Cardiac muscle cell (in vitro differentiated cells and primary cell): Measurements from ENCODE around the gene NDST4. TPM values are rescaled to one million over a fixed set of nuclear protein-coding genes. Genes with fewer than 3 reads are reported as not detected.
"Not testable (repeated sequence)": the region's sequence is repeated elsewhere in the genome, so short reads cannot be mapped to it uniquely, and the experiment has no call there.

Source experiments
- DNase-seq, 2 donors: peaks; one replicate each; pipeline versions ENCODE4 v3.0.0 to v3.0.0-alpha.2; 2010 to 2017; ENCODE audit warnings: low read depth in 1 of 2, low spot score in 1 of 2
- H3K27ac ChIP-seq: fragments of 200-600 bp; sonication (generic); 2 replicates; pipeline ENCODE4 v1.5.1; 2016
- H3K27me3 ChIP-seq: fragments of 200-600 bp; sonication (generic); 2 replicates; pipeline ENCODE4 v1.6.0; 2016; ENCODE audit warnings: control low read depth
- H3K36me3 ChIP-seq: fragments of 200-600 bp; sonication (generic); 2 replicates; pipeline ENCODE4 v1.5.1; 2016; ENCODE audit warnings: control low read depth
- H3K4me1 ChIP-seq: fragments of 200-600 bp; sonication (generic); 2 replicates; pipeline ENCODE4 v1.8.1; 2017; ENCODE audit warnings: low read depth, mild to moderate bottlenecking, mixed run types
- H3K4me3 ChIP-seq: fragments of 200-600 bp; sonication (generic); 2 replicates; pipeline ENCODE4 v1.5.1; 2016; ENCODE audit warnings: mild to moderate bottlenecking
- H3K9me3 ChIP-seq: fragments of 200-600 bp; sonication (generic); 2 replicates; pipeline ENCODE4 v1.5.1; 2017; ENCODE audit warnings: low read depth, mild to moderate bottlenecking, control low read depth
- polyA plus RNA-seq: library from polyadenylated mRNA; unstranded; fragments of >200 nt; fragmentation: Nextera tagmentation; extraction: Ambion mirVana; gene quantifications from 2 replicates; pipeline ENCODE4 v1.2.1, GENCODE V29; 2016
- total RNA-seq: library from RNA; depleted of rRNA; stranded (reverse); fragments of >200 nt; gene quantifications from 2 replicates; pipeline ENCODE4 v1.2.3, GENCODE V29; 2016
- TF ChIP-seq, protein P1 (sequence below): IDR thresholded peaks from 2 replicates; pipeline ENCODE4 v1.5.1; 2012; ENCODE audit warnings: low read depth, mild to moderate bottlenecking, low read length

The NDST4 gene
- total and polyA plus RNA-seq, 2 experiments from 2014 or later = not detected

GRCh38 chr4:114980932-114981708 is 132.3 kb downstream of the NDST4 start:
- Histone ChIP-seq H3K4me3 (no peak overlapping the region), H3K4me1 (no peaks in the 10 kb centered on the region), H3K27me3 (no peaks in the 10 kb centered on the region), H3K36me3 (no peaks in the 10 kb centered on the region), H3K9me3 (no peaks in the 10 kb centered on the region), H3K27ac (no peak overlapping the region)
- DNase-seq = no peak
- TF ChIP-seq, protein P1, sequence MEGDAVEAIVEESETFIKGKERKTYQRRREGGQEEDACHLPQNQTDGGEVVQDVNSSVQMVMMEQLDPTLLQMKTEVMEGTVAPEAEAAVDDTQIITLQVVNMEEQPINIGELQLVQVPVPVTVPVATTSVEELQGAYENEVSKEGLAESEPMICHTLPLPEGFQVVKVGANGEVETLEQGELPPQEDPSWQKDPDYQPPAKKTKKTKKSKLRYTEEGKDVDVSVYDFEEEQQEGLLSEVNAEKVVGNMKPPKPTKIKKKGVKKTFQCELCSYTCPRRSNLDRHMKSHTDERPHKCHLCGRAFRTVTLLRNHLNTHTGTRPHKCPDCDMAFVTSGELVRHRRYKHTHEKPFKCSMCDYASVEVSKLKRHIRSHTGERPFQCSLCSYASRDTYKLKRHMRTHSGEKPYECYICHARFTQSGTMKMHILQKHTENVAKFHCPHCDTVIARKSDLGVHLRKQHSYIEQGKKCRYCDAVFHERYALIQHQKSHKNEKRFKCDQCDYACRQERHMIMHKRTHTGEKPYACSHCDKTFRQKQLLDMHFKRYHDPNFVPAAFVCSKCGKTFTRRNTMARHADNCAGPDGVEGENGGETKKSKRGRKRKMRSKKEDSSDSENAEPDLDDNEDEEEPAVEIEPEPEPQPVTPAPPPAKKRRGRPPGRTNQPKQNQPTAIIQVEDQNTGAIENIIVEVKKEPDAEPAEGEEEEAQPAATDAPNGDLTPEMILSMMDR = no peak

GRCh38 chr4:114980399-114980798 is 133.0 kb downstream of the NDST4 start:
- not testable (repeated sequence) for H3K36me3 ChIP-seq, H3K9me3 ChIP-seq, H3K4me1 ChIP-seq, DNase-seq, H3K27me3 ChIP-seq, H3K4me3 ChIP-seq, H3K27ac ChIP-seq

DNA sequence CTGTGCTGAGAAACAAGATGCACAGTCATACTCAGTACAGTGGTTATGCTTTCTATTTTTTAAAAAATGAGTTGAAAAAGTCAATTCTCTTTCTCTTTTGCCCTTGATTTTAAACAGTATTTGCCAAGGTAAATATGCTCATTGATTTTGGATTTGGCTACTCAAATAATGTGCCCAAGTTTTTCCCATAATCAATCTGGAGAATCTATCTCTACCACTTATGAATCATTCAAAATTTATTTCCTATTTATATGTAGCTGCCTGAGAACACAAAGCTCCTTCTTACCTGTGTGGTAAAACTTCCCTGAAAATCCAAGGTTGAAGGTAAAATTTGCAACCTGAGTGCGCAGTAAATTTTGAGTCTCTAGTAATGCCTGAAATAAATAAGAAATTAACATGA is 136.5 kb downstream of the NDST4 start:
- H3K9me3 ChIP-seq = no peaks in the 10 kb centered on the region
- no peak for DNase-seq
- H3K4me1 ChIP-seq = no peaks in the 10 kb centered on the region
- no peak overlapping the region for H3K27ac ChIP-seq
- TF ChIP-seq, protein P1 = no peak
- no peak overlapping the region for H3K4me3 ChIP-seq
- no peaks in the 10 kb centered on the region for H3K36me3 ChIP-seq
- no peaks in the 10 kb centered on the region for H3K27me3 ChIP-seq

DNA sequence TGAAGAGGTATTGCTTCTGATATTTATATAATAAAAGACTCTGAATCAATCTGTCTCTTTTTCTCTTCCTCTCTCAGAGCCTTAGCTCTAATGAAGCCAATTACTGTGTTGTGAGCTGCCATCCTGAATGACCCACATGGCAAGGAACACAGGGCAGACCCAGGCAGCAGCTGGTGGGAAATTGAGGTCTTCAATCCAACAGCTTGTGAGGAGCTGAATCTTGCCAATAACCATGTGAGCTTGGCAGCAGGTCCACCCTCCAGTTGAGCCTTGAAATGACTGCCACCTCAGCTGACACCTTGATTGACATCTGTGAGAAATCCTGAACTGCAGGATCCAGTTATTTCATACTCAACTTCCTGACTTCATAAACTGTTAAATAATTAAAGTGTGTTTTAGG is 149.4 kb downstream of the NDST4 start:
- H3K36me3 ChIP-seq = no peaks in the 10 kb centered on the region
- no peaks in the 10 kb centered on the region for H3K4me1 ChIP-seq
- H3K9me3 ChIP-seq = no peaks in the 10 kb centered on the region
- no peak overlapping the region for H3K4me3 ChIP-seq
- no peak for DNase-seq
- H3K27me3 ChIP-seq = no peaks in the 10 kb centered on the region
- H3K27ac ChIP-seq = no peak overlapping the region
- TF ChIP-seq, protein P1 = no peak

DNA sequence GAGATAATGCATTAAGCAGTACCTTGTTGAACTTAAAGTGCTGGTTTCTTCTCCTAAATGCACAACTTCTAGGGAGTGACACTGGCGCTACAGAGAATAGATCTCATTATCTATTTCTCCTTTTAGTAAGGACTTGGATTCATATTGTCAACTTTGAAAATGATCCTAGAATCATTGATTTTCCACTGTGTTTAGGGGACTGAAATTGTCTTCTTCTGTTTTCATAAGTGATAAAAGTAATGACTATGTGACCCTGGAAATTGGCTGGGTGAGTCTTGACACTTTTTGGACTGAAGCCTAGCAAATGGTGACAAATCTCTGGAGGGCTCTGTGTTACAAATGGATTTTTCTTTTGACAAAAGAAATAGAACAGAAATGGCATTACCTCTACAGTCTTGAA is 167.8 kb downstream of the NDST4 start:
- Histone ChIP-seq H3K4me1 (no peaks in the 10 kb centered on the region), H3K36me3 (no peaks in the 10 kb centered on the region), H3K27ac (no peak overlapping the region), H3K4me3 (no peak overlapping the region), H3K27me3 (no peaks in the 10 kb centered on the region), H3K9me3 (no peaks in the 10 kb centered on the region)
- TF ChIP-seq, protein P1 = no peak
- DNase-seq = no peak

- TF ChIP-seq, protein P1 = no peak
- DNase-seq = no peak
Observed at GRCh38 chr4:114941503-114941902, 171.9 kb downstream of the NDST4 start.

More at GRCh38 chr4:114941503-114941902, 171.9 kb downstream of the NDST4 start:
- H3K27me3 ChIP-seq = no peaks in the 10 kb centered on the region
- no peaks in the 10 kb centered on the region for H3K9me3 ChIP-seq
- no peak overlapping the region for H3K27ac ChIP-seq
- H3K4me3 ChIP-seq = no peak overlapping the region
- no peaks in the 10 kb centered on the region for H3K4me1 ChIP-seq
- no peaks in the 10 kb centered on the region for H3K36me3 ChIP-seq
